ENCODE measurements around the gene CHD6.

GRCh38 chr20:41613321-41613720 is 4.9 kb downstream of the CHD6 start:
- TF ChIP-seq POLR2A (IDR thresholded peaks at IDR 0.05) (no peak), CTCF (IDR thresholded peaks at IDR 0.05) (no peak)

All from right lobe of liver (tissue), 4 donors.